NCI-H2227 (cell line): Measurements from ENCODE around the gene FAM174B.

Experiments used
- DNase-seq: peaks from one replicate; lab custom pipeline; 2025; ENCODE audit not compliant: unreplicated experiment; lab: John Stamatoyannopoulos, UW

Gene FAM174B

DNA sequence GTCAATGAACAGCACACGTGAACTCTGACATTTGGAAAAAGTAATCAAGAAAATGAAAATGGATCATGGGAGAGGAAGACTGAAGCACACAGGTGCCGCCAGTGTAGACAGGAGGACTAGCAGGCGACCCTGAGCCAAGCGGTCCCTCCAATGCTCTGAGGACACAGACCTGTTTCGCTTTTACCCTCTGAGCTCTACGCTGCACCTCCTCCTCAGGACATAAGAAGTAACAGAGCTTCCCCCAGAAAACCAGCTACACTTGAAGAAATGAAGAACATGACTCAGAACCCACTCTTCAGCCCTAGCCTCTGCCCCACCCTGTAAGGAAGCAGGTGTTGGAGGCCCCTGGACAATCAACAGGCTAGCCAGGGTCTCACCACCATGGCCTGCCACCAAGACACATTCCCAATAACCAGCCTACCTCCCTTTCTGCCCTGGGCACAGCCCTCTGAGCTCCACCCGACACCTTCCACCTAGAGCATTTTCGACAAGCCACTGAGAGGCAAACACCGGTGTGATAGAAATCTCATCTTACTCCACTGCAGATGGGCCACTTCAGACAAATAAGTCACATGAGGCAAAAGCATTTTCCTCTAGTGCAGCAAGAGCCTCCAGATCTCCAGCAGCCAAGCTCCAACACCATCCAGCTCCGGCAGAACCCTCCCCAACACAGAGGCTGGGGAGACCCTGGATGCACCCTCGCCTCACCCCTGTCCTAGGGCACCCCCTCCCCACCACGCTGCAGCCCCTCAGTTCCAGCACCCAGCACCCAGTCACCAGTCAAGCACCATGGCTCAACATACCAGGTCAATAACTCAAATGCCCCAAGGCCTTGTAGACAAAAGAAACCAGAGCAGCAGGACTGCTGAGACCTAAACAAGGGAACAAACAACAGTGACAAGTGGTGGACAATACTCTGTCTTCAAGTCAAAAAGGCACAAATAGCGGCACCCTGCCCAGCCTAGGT lies 11.4 kb downstream of the FAM174B start:
- no peak for DNase-seq

DNA sequence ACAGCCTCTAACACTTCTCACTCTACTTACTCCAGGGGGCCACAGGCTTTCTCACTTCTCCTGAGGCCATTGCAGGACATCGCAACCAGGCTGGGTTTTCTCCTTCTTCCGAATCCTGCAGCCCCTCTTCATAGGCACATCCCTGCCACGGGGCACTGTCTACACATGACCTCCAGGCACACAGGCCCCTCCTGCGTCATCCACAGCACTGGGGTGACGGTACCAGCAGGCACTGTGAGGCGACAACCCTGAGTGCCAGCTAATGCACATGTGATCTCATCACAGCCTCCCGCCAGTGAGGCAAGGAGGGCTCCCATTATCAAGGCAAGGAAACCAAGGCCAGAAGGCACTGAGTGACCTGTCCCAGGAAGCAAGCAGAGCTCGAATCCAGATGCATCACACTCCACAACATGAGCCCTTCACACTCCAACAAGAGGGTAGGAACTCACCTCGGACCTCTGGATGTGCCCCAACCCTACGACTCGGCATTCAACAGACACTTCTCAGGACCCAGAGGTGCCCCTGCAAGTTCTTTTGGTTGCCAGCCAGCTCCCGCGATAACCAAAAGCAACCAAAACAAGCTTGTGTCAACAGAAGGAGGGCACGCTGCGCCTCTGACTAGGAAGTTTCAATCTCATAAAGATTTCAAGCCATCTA lies 16.7 kb downstream of the FAM174B start:
- DNase-seq = no peak

DNA sequence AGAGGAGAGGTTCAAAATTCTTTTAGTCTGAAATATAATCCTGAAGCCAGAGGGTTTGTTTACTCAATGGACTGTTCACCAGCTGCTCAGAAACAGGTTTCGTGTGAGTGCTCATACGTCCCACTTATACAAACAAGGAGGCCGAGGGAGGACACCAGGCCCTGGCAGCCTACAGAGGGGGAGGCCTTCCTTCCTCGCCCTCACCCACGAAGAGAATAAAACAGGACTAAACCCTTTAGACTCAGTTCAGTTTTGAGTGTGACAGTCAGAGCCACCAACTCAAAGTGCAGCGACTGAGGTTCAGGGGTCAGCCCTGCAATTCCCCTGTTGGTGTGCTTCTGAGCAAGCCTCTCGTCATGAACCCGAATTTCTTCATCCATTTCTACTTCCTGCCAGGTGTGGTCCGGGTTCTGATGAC lies 17.3 kb downstream of the FAM174B start:
- no peak for DNase-seq

DNA sequence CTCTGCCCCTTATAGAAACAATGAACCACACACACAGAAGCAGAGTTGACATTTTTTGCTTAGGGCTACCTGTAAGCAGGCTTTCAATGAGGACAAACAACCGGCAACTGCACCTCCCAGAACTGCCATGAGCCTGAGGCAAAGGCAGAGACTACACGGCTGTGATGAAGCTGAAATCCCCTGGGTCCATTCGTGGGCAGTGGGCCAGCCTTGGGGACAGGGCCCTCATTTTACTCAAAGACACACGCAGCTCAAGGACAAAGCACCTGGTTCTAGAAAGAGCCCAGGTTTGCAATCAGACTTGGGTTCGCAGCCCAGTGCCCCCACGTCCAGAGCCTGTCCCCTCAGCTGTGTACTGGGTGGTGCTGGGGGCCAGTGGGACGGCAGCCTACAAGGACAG lies 17.9 kb downstream of the FAM174B start:
- no peak for DNase-seq

DNA sequence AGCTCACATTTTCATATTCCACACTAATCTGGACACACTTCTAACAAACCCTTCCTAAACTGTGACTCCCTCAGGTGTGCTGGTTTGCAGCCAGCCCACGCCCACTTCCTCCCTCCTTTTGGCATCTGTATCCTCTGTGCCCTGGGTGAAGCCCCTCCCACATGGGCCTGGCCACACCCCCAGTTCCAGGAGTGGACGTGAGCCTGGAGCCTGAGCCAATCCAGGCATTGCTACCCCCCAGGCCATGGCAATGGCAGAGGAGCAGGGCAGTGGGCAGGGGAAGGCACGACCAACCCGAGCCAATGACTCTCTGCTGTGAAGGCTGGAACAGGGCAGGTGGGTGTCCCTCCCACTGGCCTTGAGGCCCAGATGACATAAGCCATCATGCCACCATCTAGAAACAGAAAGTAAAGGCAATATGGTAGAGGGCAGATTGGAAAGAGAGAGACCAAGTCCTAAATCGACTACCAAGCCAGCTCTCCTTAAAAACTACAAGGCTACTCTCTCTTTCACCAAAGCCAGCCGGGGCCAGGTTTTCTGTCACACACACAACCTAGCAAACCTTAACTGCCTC lies 18.6 kb downstream of the FAM174B start:
- DNase-seq = peak; percentile 23

DNA sequence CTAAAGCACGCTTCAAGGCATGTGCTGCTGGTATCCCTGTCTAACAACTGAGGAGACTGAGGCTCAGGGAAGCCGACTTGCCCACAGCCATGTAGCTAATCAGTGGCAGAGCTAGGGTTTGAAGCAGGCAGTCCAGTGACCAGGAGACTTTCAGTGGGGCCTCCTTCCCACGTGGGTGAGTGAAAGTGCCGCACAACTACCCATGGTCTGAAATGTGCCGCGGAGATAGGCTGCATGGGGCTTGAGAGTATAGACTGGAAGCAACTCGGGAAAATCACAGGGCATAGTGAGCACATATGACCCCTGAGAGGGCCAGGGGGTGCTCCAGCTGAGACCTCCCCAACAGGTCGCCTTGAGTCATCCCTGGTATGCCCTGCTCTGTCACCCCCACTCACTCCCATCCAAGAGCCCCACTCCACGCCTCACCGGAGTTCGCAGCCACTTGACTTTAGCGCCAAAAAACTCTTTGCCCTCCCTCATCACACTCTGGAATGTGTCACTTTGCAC lies 19.1 kb downstream of the FAM174B start:
- DNase-seq = no peak

DNA sequence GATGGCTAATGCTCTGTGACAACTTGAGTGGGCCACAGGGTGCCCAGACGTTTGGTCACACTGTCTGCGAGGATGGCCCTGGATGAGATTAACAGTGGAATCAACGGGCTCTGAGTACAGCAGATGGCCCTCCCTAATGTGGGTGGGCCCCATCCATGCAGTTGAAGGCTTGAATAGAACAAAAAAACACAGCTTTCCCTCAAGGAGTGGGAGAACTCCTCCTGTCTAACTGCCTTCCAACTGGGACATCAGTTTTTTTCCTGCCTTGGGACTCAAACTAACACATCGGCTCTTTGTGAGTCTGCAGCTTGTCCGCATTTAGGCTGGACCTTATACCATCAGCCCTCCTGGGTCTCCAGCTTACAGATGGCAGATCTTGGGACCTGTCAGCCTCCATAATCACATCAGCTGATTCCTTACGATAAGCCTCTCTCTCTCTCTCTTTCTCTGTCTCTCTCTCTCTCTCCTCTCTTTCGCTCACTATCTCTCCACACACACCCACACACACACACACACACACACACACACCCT lies 20.8 kb downstream of the FAM174B start:
- DNase-seq = peak; percentile 42

DNA sequence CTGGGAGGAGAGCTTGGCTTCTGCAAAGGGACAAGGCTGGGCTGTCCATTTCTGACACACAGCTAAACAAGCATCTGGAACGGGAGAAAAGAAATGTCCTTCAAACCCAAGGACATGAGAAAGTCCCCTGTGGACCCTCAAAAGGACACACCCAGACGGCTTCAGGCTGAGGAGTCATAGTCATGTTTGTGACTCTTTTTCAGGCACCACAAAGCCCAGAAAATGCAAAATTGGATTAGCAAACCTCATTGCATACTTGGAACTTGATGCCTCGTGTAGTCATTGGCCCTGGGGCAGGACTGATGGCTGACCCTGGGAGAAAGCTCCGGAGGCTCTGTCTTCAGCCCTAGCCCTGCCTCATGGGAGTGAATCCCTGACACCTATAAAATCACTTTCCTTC lies 21.5 kb downstream of the FAM174B start:
- DNase-seq = no peak

DNA sequence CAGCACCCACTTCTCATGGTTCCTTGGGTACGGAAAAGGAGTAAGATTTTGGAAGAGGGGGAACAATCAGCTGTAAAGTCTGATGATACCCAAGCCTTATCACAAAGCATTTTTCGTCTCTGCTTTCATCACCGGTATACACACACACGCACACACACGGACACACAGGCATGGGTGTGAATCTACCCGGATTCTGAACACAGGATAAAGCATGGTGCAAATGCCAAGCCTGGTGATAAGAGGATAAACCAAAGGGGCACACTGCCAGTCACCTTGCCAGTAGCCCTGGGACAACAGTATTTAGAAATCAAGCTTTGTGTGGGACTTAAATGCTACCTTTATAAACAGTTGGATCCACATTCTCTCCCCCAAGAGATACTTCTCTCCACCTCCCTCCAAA lies 22.2 kb downstream of the FAM174B start:
- no peak for DNase-seq

DNA sequence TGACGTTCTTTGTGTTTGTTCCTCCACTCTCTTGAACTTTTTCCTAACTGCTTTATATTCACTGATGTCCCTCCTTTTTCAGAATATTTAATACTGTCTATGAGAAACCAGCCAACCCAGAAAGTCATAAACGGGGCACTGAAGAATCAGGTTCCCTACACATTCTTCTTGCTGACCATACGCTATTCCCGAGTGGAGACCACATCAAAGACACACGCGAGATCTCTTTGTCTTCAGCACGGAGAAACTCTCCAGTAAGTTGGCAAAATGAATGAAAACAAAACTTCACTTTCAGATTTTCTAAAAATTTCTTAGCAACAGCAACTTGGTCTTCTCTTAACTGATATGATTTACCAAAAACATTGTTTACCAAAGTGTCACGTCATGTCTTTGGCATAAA lies 22.6 kb downstream of the FAM174B start:
- DNase-seq = no peak

DNA sequence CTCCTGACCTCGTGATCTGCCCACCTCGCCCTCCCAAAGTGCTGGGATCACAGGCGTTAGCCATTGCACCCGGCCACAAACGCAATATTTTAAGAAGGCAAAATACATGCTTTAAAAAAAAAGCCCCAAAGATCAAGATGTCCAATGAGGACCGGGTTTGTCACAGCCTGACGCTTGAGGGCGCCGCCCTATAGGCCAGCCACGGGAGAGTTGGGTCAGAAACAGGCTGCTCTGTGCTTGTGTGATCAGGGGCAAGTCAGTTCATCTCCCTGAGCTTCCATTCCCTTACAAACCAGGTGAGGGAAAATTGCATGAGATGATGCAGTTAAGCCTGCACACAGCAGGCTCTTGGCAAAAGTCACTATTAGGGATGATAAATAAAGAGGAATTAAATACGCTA lies 23.9 kb downstream of the FAM174B start:
- DNase-seq = no peak

DNA sequence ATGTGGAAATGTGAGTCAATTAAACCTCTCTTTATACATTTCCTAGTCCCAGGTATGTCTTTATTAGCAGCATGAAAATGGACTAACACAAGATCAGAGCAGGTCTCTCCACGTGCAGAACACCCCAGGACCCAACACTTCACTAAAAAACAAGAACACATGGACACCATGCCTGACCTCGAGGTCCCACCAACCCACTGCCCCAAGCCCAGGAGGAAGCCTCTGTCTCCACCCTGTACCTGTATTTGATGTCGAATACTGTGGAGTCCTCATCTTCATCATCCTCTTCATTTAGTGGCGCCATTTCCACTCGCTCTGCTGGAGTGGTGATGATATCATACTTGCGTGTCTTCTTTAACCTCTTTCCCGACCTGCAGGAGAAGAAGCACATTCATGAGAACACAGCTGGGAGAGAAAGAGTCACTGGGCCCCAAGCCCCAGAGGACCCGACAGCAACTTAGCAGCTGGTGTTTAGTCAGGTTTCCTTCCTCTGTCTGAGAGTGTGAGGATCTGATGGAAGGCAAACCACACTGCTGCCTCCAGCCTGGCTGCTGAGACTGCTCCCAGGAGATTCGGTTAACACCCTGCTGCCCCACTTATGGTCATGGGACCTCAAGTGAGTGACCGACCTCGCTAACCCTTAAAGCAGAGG lies 25.5 kb downstream of the FAM174B start:
- DNase-seq = no peak

DNA sequence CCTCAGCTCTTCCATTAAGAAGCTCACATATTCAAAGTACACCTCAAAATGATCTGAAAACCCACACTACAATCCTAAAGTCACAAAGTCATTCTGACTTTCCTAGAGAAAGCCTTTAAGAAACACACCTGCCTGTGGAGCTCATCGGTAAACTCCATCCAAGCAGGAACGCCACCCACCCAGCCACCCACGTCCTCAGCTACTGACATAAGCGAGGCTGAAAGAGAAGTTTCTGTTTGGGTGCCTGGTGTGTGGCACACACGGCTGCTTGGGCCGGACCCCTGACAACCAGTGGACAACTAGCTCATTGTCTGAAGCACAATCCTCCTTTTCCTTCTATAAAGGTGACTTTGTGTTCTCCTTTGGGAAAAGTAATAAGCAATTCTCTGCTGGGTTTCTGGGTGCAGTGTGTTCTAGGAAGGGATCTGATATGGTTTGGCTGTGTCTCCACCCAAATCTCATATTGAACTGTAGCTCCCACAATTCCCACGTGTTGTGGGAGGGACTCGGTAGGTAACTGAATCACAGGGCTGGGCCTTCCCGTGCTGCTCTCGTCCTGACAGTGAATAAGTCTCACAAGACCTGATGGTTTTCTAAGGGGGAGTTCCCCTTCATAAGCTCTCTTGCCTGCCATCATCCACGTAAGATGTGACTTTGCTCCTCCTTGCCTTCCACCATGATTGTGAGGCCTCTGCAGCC lies 26.1 kb downstream of the FAM174B start:
- DNase-seq = no peak

DNA sequence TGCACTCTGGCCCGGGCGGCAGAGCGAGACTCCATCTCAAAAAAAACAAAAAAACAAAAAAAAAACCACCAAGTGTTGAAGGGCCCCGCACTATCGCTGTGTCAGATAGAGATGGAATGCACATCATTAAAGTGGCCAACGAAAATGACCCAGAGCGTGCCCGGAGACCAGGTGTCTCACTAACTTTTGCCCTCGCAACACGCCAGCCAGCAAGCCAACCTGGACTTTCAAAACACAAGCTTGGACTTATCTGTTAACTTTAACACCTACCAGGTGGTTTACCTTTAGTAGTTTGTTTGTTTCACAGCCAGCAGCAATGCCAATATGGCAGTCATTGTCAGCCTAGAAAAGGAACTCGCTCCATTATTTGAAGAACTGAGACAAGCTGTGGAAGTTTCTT lies 28.6 kb downstream of the FAM174B start:
- DNase-seq = no peak

DNA sequence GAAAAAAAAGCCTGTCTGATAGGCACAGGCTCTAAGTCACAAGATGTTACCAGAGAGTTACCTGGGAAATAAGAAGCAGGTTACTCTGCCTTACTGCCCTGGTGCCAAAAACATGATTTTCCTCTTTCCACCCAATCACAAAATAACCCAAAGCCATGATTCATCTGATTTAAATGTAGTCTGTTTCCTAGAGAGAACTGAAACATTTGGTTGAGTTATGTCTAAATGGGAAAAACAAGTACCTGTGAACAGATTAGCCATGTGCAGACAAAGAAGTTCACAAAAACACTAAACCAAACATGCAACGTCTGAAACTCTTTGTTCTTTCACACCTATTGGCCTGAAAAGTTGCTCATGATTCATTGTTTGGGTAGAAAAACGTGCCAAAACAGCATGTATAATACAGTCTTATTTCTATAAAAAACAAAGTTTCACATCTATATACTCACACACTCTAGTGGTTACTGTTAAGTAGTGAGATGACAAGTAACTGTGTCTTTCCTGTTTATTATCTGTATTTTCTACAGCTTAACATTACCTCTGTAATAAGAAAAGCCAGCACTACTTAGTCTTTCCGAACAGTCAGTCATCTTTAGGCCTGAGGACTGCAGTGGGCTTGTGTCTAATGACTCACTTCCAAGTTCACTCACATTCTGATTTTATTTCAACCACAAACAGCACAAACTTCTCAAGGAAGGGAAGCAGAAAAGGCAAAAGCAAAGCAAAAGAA lies 30.2 kb downstream of the FAM174B start:
- DNase-seq = no peak

DNA sequence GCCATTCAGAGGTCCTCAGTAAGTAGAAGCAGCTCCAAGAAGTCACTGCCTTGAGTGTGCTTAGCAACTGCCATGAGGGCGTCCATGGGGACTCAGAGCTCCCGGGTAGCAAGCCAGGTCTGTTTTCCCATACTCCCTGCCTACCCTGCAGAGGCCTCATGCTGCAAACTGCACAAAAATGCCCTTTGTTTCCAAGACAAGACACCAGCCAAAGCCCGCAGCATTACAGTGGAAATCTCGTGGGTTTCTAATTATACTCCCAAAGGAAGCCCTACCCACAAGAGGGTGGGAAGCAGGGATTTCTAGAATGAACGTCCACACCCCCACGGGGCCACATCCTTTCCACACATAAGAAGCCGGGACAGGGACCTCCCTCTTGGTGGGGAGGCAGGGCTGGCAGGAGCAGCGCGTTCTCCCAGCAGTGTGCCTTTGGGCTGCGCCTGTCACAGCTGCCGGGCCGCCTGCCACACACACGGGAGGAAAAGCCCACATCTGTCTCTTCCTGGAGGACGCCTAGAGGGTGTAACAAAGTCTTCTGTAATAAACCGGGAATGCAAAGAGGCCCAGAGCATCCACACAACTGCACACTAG lies 31.1 kb downstream of the FAM174B start:
- DNase-seq = peak; percentile 16

DNA sequence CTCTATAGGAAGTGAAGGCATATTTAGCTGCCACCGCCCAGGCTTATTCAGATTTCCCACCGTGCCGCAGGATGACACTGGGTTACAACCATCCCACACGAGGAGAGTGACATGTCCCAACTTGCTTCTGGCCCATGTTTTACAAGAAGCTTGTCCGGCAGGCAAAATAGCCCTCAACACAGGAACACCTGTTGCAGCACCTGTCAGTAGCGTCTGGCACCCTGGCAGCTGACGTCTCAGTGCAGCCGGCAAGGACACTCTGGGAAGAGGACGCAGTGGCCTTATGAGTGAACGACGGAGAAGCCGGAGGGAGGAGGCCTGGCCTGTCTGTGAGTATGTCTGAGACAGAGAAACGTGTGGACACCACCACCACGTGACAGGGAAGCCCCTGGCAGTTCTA lies 32.1 kb downstream of the FAM174B start:
- no peak for DNase-seq

DNA sequence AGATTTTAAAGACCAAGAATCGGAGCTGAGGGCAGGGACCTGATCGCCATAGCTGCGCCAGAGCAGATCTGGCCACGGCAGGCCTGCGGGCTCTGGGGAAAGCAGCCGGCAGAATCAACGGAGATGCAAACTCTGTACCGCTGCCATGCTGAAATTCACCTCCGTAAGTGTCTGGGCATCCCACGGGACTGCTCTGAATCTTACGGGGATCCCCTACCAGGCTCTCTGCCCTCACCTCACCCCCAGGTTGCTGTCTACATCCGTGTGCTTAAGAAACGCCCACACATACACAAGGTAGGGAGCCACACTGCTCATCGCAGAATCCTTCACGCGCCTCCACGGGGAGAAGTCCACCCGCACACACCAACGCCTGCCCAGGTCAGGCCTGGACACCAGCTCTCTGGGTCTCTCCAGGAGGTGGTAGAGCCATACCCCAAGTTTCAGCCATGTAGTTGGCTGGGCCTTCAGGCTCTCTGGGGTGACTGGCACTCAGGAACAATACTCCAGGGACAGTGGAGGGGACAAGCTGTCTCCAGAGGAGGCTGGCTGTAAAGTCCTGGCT lies 33.5 kb downstream of the FAM174B start:
- DNase-seq = no peak

DNA sequence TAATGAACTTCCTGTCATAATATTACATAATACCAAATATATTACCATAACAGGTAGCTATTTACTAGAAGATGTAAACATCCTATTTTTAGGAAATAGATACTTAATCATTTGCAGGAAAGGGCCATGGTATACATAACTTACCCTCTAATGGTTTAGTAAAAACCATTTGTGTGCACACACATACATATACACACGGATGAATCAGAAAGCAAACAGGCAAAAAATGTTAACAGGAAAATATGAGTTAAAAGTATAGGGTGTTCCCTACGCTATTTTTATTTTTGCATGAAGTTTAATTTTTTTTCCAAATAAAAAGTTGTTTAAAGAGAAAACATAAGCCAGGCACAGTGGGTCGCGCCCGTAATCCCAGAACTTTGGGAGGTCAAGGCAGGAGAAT lies 34.6 kb downstream of the FAM174B start:
- DNase-seq = no peak
